Measurements from ENCODE around the gene PACRG.
A peak's percentile ranks its signal among the peaks of the same experiment; 100 is the strongest.
"Not testable (repeated sequence)": the region's sequence is repeated elsewhere in the genome, so short reads cannot be mapped to it uniquely, and the experiment has no call there.

PACRG gene

DNA sequence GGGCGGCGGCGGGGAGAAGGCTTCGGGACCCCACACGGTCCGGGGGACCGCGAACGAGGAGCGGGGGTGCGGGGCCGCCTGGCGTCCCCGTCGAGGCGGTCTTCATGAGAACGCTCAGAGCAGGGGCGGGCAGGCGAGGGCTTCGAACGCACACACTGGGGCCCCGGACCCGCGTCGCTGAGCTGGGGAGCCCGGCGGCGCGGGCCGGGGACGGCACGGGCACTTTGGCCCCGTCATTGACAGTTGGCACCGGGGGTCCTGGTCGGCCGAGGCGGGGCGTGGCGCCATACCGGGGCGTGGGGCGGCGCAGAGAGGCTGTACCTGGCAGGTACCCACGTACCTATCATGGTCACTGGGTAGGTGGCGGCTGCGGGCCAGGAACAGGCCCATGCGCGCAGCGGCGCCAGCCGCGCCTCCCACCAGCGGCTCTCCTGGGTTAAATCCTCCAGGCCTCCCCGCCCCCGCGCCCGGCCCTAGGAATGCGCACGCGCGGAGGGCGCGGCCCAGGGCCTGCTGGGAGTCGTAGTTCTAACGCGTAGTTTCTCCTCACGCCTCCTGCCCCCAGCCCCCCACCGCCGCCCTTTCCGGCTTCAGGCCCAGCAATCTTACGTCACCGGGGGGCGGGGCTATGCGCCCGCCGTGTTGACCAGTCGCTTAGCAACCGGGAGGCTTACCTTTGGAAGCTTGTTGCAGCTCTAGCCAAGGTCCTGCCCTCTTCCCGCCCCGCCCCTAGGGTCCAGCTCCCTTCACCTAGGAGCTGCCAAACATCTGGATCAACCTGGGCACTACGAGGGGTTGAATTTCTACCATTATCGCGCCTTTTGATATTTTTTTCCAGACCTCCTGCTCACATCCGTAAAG is at the start of gene PACRG, which contains the start of gene PRKN:
Gene PACRG, plus strand, starts transcription at position 653 of the 861 bp plus-strand sequence.
Gene PRKN, minus strand, starts transcription at position 445 of the 861 bp plus-strand sequence.
- peak; percentile 99 for DNase-seq

DNA sequence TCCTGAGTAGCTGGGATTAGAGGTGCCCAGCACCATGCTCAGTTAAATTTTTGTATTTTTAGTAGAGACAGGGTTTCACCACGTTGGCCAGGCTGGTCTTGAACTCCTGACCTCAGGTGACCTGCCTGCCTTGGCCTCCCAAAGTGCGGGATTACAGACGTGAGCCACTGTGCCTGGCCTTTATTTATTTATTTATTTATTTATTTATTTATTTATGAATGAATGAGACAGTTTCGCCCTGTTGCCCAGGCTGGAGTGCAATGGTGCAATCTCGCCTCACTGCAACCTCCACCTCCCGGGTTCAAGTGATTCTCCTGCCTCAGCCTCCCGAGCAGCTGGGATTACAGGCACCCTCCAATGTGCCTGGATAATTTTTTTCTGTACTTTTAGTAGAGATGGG is 48.9 kb upstream of the PACRG start:
- not testable (repeated sequence) for DNase-seq

DNA sequence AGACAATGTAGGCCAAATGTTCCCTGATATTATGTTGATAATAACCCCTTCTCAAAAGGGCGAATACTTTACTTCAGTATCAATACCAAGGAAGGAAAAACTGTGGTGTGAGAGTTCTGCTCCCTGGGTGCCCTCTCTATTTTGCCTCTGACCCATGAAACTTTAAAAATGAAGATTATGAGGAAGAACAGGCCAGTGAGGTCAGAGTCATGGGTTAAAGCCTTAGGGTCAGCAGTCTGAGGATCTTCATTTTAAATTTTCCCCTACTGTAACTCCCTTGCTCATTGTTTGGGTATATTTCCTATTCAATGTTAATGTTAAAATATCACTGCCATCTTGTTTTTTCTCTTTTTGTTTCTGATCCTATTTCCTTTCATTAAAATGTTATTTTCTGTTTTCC is 48.1 kb upstream of the PACRG start:
- no peak for DNase-seq

DNA sequence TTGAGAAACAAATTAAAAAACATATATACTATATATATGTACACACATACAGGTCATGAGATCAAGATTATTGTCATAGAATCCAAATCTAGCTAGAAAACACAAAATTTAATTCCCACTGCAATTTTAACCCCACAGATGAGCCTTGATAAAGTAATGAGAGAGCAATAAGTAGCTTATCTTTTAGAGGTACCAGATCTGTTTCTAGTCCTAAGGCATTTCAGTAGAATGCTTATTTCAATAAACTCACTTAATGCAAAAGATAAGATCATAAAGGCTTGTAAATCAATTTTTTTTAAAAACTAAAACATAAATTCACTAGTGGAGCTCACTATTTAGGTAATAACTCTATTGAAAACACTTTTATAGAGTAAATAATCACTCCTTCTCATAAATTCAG is 47.4 kb upstream of the PACRG start:
- DNase-seq: no peak

DNA sequence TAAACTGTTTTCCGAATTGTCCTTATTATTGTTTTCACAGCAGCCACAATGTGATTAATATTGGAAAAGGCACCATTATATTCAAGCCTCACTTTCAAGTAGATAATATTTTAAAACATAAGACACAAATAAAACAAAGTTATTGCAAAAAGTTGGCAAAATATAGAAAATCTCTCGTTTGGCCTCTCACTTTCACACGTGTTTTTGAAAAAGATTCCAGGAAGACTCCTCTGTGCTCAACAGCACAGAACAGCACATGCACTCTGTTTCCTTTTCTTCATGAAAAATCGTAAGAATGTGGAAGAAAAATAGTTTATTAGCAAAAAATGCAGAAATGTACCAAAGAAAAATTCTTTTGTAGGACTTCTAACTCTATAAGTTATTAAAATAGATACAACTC is 46.9 kb upstream of the PACRG start:
- no peak for DNase-seq

DNA sequence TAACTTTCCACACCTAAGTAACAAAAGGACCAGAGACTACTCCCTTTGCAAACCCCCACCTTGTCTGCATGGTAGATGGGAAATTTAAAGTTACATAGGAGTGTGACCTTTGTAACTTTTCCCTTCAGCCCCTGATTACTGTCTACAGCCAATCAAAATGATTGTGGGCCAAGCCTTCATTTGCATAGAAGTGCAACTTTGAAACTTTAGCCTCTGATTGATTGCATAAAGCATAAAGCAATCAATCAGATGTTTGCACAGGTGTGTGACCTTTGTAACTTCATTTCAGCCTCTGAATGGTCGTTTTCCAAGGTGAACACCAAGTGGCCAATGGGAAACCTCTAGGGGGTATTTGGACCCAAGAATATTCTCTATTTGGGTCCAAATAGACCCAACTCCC is 46.3 kb upstream of the PACRG start:
- no peak for DNase-seq

DNA sequence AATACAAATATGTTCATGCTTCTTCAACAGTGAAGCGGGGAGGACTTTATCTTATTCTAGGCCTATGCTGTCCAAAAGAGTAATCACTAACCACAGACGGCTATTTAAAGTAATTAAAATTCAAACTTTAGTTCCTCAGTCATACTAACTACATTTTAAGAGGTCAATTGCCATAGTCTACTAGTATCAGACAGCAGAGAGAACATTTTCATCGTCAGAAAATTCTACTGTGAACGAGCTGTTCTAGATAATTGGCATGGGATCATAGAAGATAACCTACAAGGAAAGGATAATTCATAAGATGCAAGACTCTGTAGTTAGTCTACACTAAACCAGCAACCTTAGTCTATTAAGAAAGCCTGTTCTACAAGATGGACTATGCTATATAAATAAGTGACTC is 44.6 kb upstream of the PACRG start:
- DNase-seq: no peak

DNA sequence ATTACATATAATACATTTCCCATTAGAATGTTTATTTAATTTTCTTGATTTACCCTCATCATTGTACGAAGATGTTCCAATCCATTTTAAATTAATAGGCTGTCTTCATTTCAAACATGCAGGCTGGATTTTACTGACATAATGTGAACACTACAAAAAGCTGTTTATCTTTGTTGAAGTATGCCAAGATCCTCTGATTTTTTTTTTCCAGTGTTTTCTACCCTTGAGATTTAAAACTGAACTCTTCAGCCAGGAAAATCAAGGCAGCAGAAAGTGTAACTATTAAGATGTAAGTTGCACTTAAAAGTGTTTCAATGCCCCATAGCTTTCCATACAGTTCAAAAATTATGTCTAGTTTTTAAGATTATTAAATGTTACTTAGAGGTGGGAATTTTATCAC is 43.7 kb upstream of the PACRG start:
- DNase-seq: no peak

DNA sequence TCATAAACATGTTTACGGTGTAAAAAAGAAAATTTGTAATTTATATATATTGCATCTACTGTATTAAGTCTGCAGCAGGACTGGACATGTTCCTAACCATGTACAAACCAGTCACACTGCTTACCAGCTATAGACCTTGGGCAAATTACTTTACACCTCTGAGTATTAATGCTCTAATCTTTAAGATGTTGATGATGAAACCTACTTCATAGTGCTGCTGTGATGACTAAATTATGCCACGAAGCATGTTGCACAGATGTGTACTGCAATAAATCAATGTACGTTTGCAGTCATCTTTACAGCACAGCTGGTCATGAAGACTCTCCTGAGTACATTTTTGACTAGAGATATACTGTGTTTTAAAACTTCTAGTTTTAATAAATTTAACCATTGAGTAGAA is 42.8 kb upstream of the PACRG start:
- no peak for DNase-seq

DNA sequence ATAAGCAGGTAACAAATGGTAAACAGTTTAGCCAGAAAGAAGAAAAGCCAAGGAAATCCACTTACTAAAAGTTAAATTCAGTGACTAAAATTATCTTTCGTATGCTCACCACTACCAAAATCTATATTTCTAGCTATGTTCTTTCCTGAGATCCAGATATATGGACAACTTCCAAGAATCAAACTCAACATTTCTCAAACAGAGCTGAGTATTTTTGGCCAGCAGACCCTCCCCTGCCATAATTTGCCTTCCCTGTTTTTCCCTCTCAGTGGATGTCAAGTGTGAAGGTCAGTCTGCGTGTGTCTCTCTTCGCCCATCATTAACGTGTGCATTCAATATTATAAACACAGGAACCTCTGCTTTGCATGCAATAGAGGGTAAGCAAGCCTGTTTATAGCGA is 42.2 kb upstream of the PACRG start:
- DNase-seq: no peak

DNA sequence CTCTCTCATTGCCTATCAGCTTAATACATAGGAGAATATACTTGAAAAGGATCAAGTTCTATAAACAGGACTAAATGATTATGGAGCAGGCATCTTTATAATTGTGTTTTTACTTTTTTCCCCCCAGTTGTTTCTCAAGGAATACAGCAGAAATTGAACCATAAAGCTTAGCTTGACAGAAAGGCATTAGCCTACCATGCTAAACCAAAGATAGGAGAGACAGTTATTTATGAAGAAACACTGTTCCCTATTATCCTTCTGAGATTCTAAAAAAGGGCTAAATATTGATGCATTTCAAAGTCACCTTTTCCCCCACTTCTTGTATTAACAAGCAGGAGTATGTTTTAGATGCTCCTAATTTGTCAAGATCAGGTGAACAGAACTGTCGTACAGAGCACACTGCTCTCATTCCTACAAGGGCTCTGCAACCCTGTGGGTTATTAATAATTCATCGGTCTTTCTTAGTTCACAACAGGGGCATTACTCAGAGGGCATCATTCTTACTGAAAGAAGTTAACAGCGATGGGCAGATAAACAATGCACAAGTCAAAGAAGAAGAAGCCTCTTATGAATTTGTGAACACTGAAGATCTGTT is 38.9 kb upstream of the PACRG start:
- DNase-seq: no peak

DNA sequence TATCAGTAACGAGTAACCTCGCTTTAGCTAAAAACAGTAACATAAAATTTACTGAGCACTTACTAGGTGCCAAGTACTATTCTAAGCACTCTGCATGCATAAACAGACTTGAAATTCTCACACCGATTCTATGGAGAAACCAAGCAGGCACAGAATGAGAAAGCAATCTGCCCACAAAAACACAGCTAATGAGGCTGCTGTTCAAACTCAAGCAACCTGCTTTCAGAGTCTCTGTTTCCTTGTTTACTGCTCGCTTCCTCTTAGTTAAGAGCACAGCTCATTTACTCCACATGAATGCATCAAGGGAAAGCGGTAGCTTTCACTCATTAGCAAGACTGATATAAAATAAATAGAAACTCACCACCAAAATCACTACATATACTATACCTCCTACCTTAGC is 37.6 kb upstream of the PACRG start:
- no peak for DNase-seq

DNA sequence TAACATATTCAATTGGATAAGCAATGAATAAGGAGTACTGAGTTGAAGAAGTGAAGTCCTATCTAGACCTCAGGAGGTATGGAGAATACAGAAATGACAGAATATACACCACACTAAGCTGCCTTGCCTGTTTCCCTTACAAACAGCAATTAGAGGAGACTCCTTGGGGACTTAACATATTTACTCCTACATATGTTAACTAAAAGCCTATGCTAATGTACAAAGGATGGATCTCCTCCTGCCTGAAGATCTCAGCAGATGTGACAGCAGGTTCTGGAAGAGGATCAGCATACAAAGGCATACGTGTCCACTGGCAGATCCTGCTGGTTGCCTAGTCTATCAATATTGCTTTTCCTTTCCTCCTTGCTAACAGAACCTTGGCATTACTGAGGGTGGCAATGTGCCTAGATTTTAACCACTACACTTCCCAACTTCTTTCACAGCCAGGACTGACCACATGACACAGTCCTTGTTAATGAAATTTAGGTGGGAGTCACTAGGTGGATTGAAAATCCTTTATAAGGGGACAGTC is 29.8 kb upstream of the PACRG start:
- no peak for DNase-seq

DNA sequence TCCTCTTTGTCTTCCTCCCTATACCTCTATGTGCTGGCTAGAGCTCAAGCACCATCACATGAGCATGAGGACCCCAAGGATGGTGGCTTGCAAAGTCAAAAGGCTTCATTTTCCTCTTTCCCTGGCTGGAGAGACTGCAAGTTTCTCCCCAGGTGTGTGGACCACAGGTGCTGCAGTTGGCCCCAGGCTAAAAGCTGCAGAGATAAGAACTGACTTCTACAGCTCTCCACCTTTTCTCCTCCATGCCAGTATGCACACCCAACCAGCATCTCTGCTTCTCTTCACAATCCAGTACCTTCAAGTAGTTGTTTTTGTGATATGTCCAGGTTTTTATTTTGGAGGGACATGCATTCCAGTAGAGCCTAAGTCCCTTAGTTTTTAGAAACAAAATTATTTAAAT is 29.3 kb upstream of the PACRG start:
- DNase-seq: no peak

DNA sequence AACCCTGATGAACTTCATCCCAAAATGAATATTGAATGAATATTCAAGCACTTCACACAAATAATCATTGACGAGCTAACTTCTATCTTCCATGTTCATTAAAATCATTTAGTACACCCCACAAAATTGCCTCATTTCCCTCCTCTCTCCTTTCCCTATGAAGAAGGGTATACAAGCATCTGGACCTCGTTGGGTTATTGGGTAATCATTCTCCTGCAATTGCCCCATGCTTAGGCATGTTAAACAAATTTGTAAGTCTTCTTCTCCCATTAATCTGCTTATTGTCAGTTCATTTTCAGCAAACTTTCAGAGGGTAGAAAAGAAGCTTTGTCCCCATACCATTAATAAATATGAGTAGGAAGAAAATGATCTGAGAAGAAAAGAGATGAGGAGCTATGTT is 27.8 kb upstream of the PACRG start:
- no peak for DNase-seq

DNA sequence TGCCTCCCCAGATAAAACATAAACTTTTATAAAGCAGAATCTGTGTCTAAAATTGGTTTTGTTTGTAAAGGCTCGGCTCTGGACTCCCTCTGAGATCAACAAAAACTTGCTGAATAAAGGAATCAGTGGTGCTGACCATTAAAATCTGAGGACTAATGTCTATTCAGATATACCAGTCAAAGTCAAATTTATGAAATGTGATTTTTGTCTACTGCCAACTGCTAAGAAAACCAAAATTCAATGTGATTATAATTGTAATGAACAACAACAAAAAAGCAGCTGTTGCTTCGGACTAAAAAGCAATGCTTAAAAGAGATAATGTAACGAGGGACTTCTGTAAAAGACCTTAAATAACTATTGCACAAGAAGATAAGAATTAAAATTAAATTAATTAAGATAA is 26.8 kb upstream of the PACRG start:
- DNase-seq: no peak

DNA sequence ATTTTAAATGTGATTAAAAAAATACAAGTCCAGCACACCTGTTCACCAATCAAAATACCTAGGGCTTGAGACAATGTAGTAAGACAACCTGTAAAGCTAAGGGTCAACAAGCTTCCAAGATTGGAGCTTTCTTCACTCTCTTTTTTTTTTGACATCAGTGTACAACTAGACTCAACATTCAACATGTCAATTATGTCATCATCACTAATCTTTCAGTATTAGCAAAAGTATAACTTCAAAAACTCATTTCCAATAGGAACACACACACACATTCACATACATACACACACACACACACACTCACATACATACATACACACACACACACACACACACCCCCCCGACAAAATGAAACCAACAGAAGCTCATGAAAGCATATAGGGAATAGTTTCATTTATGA is 26.2 kb upstream of the PACRG start:
- DNase-seq: no peak

DNA sequence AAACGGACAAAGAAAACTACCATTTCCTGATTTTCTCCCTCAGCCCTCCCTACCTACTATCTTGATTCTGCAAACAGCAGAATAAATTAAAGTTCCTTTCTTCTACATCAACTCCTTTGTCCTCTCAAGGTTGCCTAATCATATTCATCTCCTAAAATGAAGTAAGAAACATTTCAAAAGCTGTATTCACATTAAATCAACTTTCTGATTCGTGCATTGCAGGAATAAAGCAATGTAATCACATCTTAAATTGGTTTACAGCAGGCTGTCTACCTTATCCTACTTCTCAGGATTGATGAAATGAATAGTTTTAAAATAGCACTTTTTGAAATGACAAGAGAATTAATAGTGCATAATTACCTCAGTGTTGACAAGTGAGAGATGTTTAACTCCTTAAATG is 25.3 kb upstream of the PACRG start:
- DNase-seq: no peak

DNA sequence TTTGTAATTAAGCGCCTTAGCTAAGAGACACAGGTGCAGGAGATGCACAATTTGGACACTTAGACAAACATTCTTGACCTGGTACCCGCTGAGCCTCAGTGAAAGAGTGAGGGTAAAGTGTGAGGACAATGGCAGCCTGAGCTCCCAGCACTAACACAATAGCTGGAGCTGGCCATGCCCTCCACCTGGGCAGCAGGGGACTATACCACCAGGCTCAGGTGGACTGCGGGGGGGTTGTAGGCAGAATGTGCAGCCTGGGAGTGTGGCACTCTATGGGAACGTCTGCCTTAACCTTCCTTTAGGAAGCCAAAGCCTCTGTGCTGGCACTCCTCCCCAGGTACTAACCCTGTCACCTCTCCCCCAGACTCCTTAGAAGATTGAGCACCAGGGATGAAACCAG is 23.8 kb upstream of the PACRG start:
- no peak for DNase-seq

DNA sequence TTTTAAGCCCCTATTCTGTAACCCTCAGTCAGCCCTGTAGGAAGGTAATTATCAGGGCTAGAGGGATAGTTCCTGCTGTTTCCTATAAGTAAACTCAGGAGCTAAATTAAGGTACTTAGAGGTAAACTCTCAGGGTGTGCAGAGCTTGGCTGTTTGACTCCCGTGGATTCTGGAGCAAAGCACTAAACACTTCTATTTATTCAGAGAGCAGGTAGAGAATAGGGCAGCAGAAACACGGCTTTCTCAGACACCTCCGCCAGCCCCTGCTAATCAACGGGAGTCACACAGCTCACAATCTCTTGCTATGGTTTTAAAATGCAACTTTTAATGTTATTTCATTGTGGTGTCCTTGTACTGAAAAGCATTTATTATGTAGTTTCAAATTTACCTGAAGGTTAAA is 22.0 kb upstream of the PACRG start:
- no peak for DNase-seq

DNA sequence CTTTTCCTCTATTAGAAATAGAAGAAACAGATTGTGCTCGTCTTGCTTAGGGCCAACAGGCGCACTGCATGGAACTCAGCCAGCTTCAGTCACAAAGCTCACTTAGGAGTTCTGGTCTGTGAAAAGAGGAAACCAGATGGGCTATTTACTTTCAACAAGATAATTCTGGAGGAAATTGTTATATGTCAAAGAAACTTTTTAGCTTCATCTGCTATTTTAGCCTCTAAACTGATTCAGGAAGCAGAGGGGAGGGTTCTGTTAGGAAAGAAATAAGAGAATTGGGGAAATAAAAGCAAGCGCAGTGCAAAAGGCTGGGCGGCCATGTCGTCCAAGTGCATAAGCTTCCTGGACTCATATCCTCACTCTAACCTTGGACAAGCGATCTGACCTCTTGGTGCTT is 21.5 kb upstream of the PACRG start:
- peak; percentile 70 for DNase-seq

DNA sequence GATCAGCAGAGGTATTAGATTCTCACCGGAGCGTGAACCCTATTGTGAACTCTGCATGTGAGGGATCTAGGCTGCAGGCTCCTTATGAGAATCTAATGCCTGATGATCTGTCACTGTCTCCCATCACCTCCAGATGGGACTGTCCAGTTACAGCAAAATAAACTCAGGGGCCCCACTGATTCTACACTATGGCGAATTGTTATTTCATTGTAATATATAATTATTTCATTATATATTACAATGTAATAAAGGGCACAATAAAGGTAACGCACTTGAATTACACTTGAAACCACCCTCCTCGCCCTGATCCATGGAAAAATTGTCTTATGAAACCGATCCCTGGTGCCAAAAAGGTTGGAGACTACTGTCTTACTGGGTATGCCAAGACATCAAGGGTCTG is 18.8 kb upstream of the PACRG start:
- no peak for DNase-seq

DNA sequence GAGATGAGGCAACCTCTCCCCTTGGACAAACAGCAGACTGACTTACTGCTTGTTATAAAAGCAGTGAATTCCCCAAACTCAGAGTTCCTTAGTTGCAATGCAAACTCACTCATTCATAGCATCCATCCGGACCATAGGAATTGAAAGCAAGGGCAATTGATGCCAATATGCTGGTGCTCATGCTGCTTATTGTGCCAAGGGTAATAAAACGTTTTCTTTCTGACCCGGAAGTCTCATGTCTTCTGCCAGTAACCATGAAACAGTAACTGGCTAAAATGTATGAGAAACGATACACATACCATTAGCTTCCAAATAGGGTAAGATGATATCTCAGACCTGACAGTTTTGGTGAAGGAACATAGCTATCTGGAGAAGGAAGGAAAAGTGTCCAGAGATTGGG is 18.3 kb upstream of the PACRG start:
- DNase-seq: no peak

DNA sequence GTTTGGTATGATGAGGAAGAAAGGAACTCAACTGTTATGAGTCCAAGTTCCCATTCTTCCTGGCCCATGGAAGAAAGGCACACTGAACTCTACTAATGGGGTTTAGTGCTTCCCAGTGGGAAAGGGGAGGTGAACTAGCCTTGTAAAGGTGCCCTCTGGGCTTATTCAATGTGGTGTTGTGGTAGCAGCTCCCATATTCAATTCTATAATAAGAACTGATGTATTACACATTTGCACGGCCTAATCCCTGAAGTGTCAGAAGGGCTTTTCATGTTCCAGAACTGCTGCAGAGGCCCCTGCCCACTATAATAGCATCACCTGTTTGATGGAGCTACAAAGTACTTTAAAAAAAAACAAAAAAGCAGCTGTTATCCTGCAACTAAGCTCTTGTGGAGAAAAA is 17.4 kb upstream of the PACRG start:
- no peak for DNase-seq

DNA sequence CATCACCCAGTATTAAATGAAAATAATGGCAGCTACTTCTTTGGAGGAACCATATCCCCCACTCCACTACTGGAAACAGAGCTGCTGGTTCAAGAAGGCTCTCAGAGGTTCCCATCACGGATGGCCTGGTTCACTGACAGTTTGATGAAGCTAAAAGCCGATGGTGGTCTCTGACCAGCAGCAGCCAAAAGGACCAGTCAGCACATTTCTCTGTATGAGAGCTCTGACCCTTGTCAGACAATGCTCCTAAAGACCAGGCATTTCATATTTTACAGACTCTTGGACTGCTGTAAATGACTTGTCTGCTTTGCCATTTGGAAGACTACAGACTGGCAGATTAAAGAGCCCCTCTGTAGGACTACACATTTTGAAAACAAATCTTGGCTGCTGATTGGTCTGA is 16.8 kb upstream of the PACRG start:
- no peak for DNase-seq

Data from left hindlimb (tissue), 1 donor.